DND-41 (cell line): Measurements from ENCODE around the gene LIX1.
A peak's percentile ranks its signal among the peaks of the same experiment; 100 is the strongest.

Source experiments
- CTCF ChIP-seq: IDR thresholded peaks from 2 replicates; pipeline ENCODE4 v1.5.1; 2012; ENCODE audit warnings: borderline replicate concordance, low read length, moderate library complexity, mild to moderate bottlenecking; ENCODE audit not compliant: poor library complexity, severe bottlenecking; ENCODE audit errors: extremely low read depth
- EZH2 ChIP-seq: IDR thresholded peaks from 3 replicates; pipeline ENCODE4 v1.6.1; 2012; ENCODE audit warnings: borderline replicate concordance, low read depth, mild to moderate bottlenecking, moderate library complexity, low read length, inconsistent platforms; ENCODE audit not compliant: severe bottlenecking

GRCh38 chr5:97046270-97046982 lies 96.0 kb downstream of the LIX1 start:
- TF ChIP-seq EZH2 (no peak), CTCF (peak; percentile 48)
